Naive thymus-derived CD4-positive, alpha-beta T cell (primary cell): ENCODE data around the gene ATXN7L1. TPM values are rescaled to one million over a fixed set of nuclear protein-coding genes. Genes with fewer than 3 reads are reported as not detected.

Source experiments
- ATAC-seq: fragments of 150-1000 bp; cut with Tn5 transposase; 2 replicates; pipeline ENCODE4 v1.10.0; 2021; ENCODE audit warnings: mild to moderate bottlenecking, moderate library complexity
- CTCF ChIA-PET: fragments of 350-600 bp; sonication (Branson Sonifier 250); formaldehyde crosslinking; loops from one replicate; lab custom pipeline; 2021; ENCODE audit warnings: antibody characterized with exemption; lab: Charles Lee
- POLR2A ChIA-PET: fragments of 350-600 bp; sonication (Branson Sonifier 250); formaldehyde crosslinking; loops from one replicate; lab custom pipeline; 2021; ENCODE audit warnings: antibody characterized with exemption, inconsistent platforms; lab: Charles Lee
- DNase-seq, 9 donors: peaks; one replicate each; pipeline versions ENCODE4 v3.0.0 to v3.0.0-alpha.2; 2020 to 2022; ENCODE audit warnings: mixed read lengths in 1 of 9
- H3K27ac ChIP-seq: one replicate; pipeline ENCODE4 v1.7.0; 2013; ENCODE audit warnings: mild to moderate bottlenecking, low read depth, low read length, moderate library complexity
- H3K27me3 ChIP-seq, 2 donors: one replicate each; pipeline ENCODE4 v1.7.0; 2013; ENCODE audit warnings: low read length in 2 of 2, mild to moderate bottlenecking in 2 of 2, moderate library complexity in 2 of 2; ENCODE audit not compliant: control insufficient read depth in 2 of 2, insufficient read depth in 2 of 2
- H3K36me3 ChIP-seq, 3 experiments: 1 replicate in 2 of 3; 2 replicates in 1 of 3; pipeline ENCODE4 v1.7.0; 2013; ENCODE audit warnings: low read length in 3 of 3, mild to moderate bottlenecking in 3 of 3, moderate library complexity in 1 of 3; ENCODE audit not compliant: insufficient read depth in 3 of 3, control insufficient read depth in 2 of 3
- H3K4me1 ChIP-seq, 2 donors: one replicate each; pipeline ENCODE4 v1.7.0; 2013; ENCODE audit warnings: low read length in 2 of 2, mild to moderate bottlenecking in 2 of 2, moderate library complexity in 1 of 2; ENCODE audit not compliant: control insufficient read depth in 2 of 2, insufficient read depth in 2 of 2
- H3K4me3 ChIP-seq: 2 replicates; pipeline ENCODE4 v1.7.0; 2013; ENCODE audit warnings: mild to moderate bottlenecking, low read length
- H3K9me3 ChIP-seq, 3 experiments: 1 replicate in 2 of 3; 2 replicates in 1 of 3; pipeline ENCODE4 v1.7.0; 2013; ENCODE audit warnings: low read length in 3 of 3; ENCODE audit not compliant: control insufficient read depth in 2 of 3
- H3K27ac Mint-ChIP-seq, 9 donors: one replicate each; pipeline ENCODE4 v1.8.0; 2020 to 2022; ENCODE audit warnings: mixed read lengths in 9 of 9, mild to moderate bottlenecking in 8 of 9, moderate library complexity in 5 of 9, inconsistent platforms in 2 of 9
- H3K27me3 Mint-ChIP-seq, 5 donors: one replicate each; pipeline ENCODE4 v1.8.0; 2021 to 2022; ENCODE audit warnings: mixed read lengths in 5 of 5, mild to moderate bottlenecking in 1 of 5
- H3K36me3 Mint-ChIP-seq, 5 donors: one replicate each; pipeline ENCODE4 v1.8.0; 2020 to 2022; ENCODE audit warnings: mixed read lengths in 5 of 5, mild to moderate bottlenecking in 3 of 5, inconsistent platforms in 1 of 5
- H3K4me1 Mint-ChIP-seq, 7 donors: one replicate each; pipeline ENCODE4 v1.8.0; 2020 to 2022; ENCODE audit warnings: mixed read lengths in 7 of 7, mild to moderate bottlenecking in 3 of 7, inconsistent platforms in 1 of 7
- H3K4me3 Mint-ChIP-seq, 10 donors: one replicate each; pipeline ENCODE4 v1.8.0; 2020 to 2022; ENCODE audit warnings: mild to moderate bottlenecking in 10 of 10, mixed read lengths in 10 of 10, moderate library complexity in 6 of 10, inconsistent platforms in 2 of 10
- H3K9me3 Mint-ChIP-seq, 11 donors: one replicate each; pipeline ENCODE4 v1.8.0; 2020 to 2022; ENCODE audit warnings: mixed read lengths in 11 of 11, mild to moderate bottlenecking in 4 of 11, inconsistent platforms in 1 of 11, moderate library complexity in 1 of 11
- intact Hi-C, 2 donors: fragments of 100-400 bp; cut with micrococcal nuclease; formaldehyde crosslinking; loops; one replicate each; pipeline ENCODE4 v1.15.1; 2023
- polyA plus RNA-seq, 2 donors: library from polyadenylated mRNA; unstranded; fragments of 300-500 nt; fragmentation: Illumina TruSeq; gene quantifications; one replicate each; pipeline ENCODE4 v1.2.3, GENCODE V29; 2021
- total RNA-seq, 6 experiments: library from RNA in 5 of 6; stranded (reverse) in 5 of 6; gene quantifications; 1 replicate in 5 of 6; 2 replicates in 1 of 6; pipeline ENCODE4 v1.2.3 and lab custom pipeline; 2021 to 2026

ATXN7L1 gene
- total and polyA plus RNA-seq, 7 experiments from 2014 or later, result 18.5 to 52.4 (median 39.5) TPM

GRCh38 chr7:105691082-105691679 is 185.2 kb downstream of the ATXN7L1 start:
- Mint-ChIP-seq H3K27ac (peak overlapping the region; percentile 95 to 100 (median 99)), H3K27me3 (no peaks in the 10 kb centered on the region), H3K4me3 (peak overlapping the region; percentile 84 to 98 (median 92)), H3K9me3 (peaks cover 0 to 15% (median 0%) of the 10 kb centered on the region in 11 donors), H3K36me3 (peaks cover 1 to 29% (median 15%) of the 10 kb centered on the region in 5 donors), H3K4me1 (peaks cover 33 to 79% (median 71%) of the 10 kb centered on the region in 7 donors)
- Histone ChIP-seq H3K9me3 (no peaks in the 10 kb centered on the region), H3K36me3 (peaks cover 0 to 4% (median 0%) of the 10 kb centered on the region in 3 experiments), H3K27me3 (no peaks in the 10 kb centered on the region), H3K4me1 (peaks cover 19 to 21% of the 10 kb centered on the region in 2 donors), H3K27ac (peak overlapping the region; percentile 83), H3K4me3 (peak overlapping the region; percentile 94)
- DNase-seq, result peak; percentile 12 to 77 (median 68)
- intact Hi-C loops, result loop anchor here (1.0 to 5.0 kb wide), 13 partner anchors 13 to 1478 kb away; partner anchors contain the start of genes SYPL1 (in 2 of the 2), ATXN7L1 (in 1 of the 2), HBP1 (in 1 of the 2) and NAMPT (in 1 of the 2)
- POLR2A ChIA-PET, result interaction anchor here (0.6 to 4.8 kb wide), 30 partner anchors 9 to 1477 kb away, joined by 3 to 60 read pairs (median 4); partner anchors contain the start of genes ATXN7L1, HBP1, KMT2E and SYPL1
- CTCF ChIA-PET, result interaction anchor here (0.9 to 1.9 kb wide), 3 partner anchors 34 to 346 kb away, joined by 3 to 6 read pairs (median 6); no protein-coding TSS in a partner anchor
- peak; percentile 62 for ATAC-seq

- ATAC-seq, result no peak
- Mint-ChIP-seq H3K9me3 (peaks cover 0 to 10% (median 0%) of the 10 kb centered on the region in 11 donors), H3K27me3 (no peaks in the 10 kb centered on the region), H3K36me3 (peaks cover 0 to 26% (median 10%) of the 10 kb centered on the region in 5 donors), H3K4me3 (peak overlapping the region; percentile 84 to 98 (median 92)), H3K27ac (peak overlapping the region; percentile 95 to 100 (median 99)), H3K4me1 (peaks cover 37 to 76% (median 74%) of the 10 kb centered on the region in 7 donors)
- peak overlapping the region; percentile 83 for H3K27ac ChIP-seq
- no peaks in the 10 kb centered on the region for H3K9me3 ChIP-seq
- ChIA-PET POLR2A (interaction anchor here (0.6 to 4.8 kb wide), 12 partner anchors 8 to 381 kb away, joined by 3 to 60 read pairs (median 4); no protein-coding TSS in a partner anchor), CTCF (interaction anchor here (0.7 to 1.9 kb wide), 3 partner anchors 33 to 354 kb away, joined by 3 to 6 read pairs (median 4); no protein-coding TSS in a partner anchor)
- intact Hi-C loops, result loop anchor here (2.0 to 5.0 kb wide), 7 partner anchors 72 to 1478 kb away; partner anchors contain the start of genes SYPL1 (in 2 of the 2), HBP1 (in 1 of the 2), NAMPT (in 1 of the 2) and RINT1 (in 1 of the 2)
- DNase-seq, result no peak
- H3K36me3 ChIP-seq, result peaks cover 0 to 7% (median 0%) of the 10 kb centered on the region in 3 experiments
- peaks cover 19 to 22% of the 10 kb centered on the region in 2 donors for H3K4me1 ChIP-seq
- H3K4me3 ChIP-seq, result peak overlapping the region; percentile 94
- no peaks in the 10 kb centered on the region for H3K27me3 ChIP-seq
Observed at GRCh38 chr7:105690325-105690945, 186.0 kb downstream of the ATXN7L1 start.

GRCh38 chr7:105689067-105689819 is 187.2 kb downstream of the ATXN7L1 start:
- Mint-ChIP-seq H3K9me3 (peaks cover 0 to 10% (median 0%) of the 10 kb centered on the region in 11 donors), H3K36me3 (peaks cover 2 to 36% (median 17%) of the 10 kb centered on the region in 5 donors), H3K4me3 (peak overlapping the region in 7 of 10 donors; percentile 8 to 91 (median 63)), H3K27me3 (no peaks in the 10 kb centered on the region), H3K4me1 (peaks cover 37 to 81% (median 79%) of the 10 kb centered on the region in 7 donors), H3K27ac (peak overlapping the region; percentile 50 to 100 (median 99))
- no peaks in the 10 kb centered on the region for H3K9me3 ChIP-seq
- no peak for ATAC-seq
- intact Hi-C loops, result no loop called here
- CTCF ChIA-PET, result interaction anchor here (0.6 to 1.8 kb wide), 5 partner anchors 32 to 436 kb away, joined by 3 to 7 read pairs (median 3); no protein-coding TSS in a partner anchor
- DNase-seq, result no peak
- no peaks in the 10 kb centered on the region for H3K27me3 ChIP-seq
- no peak overlapping the region for H3K4me3 ChIP-seq
- POLR2A ChIA-PET, result interaction anchor here (1.0 to 4.8 kb wide), 4 partner anchors 11 to 676 kb away, joined by 3 to 60 read pairs (median 7); partner anchors contain the start of gene SYPL1
- no peak overlapping the region for H3K27ac ChIP-seq
- H3K36me3 ChIP-seq, result peaks cover 0 to 11% (median 0%) of the 10 kb centered on the region in 3 experiments
- peaks cover 19 to 26% of the 10 kb centered on the region in 2 donors for H3K4me1 ChIP-seq

- H3K4me1 Mint-ChIP-seq, result peaks cover 34 to 85% (median 81%) of the 10 kb centered on the region in 7 donors
- intact Hi-C loops, result loop anchor here in 1 of 2 donors (1.0 kb wide), 1 partner anchor 354 kb away; no protein-coding TSS in a partner anchor
- DNase-seq, result no peak
- H3K4me3 Mint-ChIP-seq, result peak overlapping the region in 4 of 10 donors; percentile 8 to 85 (median 28)
- Histone ChIP-seq H3K27me3 (no peaks in the 10 kb centered on the region), H3K27ac (no peak overlapping the region), H3K9me3 (no peaks in the 10 kb centered on the region), H3K4me1 (peaks cover 19 to 25% of the 10 kb centered on the region in 2 donors), H3K4me3 (no peak overlapping the region), H3K36me3 (peaks cover 0 to 11% (median 0%) of the 10 kb centered on the region in 3 experiments)
- H3K27ac Mint-ChIP-seq, result peak overlapping the region in 8 of 9 donors; percentile 44 to 100 (median 99)
- peaks cover 1 to 39% (median 23%) of the 10 kb centered on the region in 5 donors for H3K36me3 Mint-ChIP-seq
- no peak for ATAC-seq
- ChIA-PET CTCF (interaction anchor here (0.7 to 1.8 kb wide), 4 partner anchors 31 to 437 kb away, joined by 3 to 7 read pairs (median 3); no protein-coding TSS in a partner anchor), POLR2A (interaction anchor here (1.0 to 4.8 kb wide), 4 partner anchors 10 to 675 kb away, joined by 3 to 60 read pairs (median 7); partner anchors contain the start of gene SYPL1)
- peaks cover 0 to 10% (median 0%) of the 10 kb centered on the region in 11 donors for H3K9me3 Mint-ChIP-seq
- H3K27me3 Mint-ChIP-seq, result no peaks in the 10 kb centered on the region
Observed at GRCh38 chr7:105688617-105689016, 187.8 kb downstream of the ATXN7L1 start.

GRCh38 chr7:105685161-105685560 is 191.2 kb downstream of the ATXN7L1 start:
- peak overlapping the region in 2 of 9 donors; percentile 41 to 53 for H3K27ac Mint-ChIP-seq
- peak overlapping the region in 1 of 10 donors; percentile 4 for H3K4me3 Mint-ChIP-seq
- peaks cover 1 to 53% (median 30%) of the 10 kb centered on the region in 5 donors for H3K36me3 Mint-ChIP-seq
- DNase-seq, result no peak
- no peak for ATAC-seq
- peaks cover 0 to 3% (median 0%) of the 10 kb centered on the region in 11 donors for H3K9me3 Mint-ChIP-seq
- no peaks in the 10 kb centered on the region for H3K27me3 Mint-ChIP-seq
- H3K4me1 Mint-ChIP-seq, result peaks cover 2 to 77% (median 75%) of the 10 kb centered on the region in 7 donors
- Histone ChIP-seq H3K4me3 (no peak overlapping the region), H3K4me1 (peaks cover 0 to 9% of the 10 kb centered on the region in 2 donors), H3K36me3 (peaks cover 0 to 11% (median 0%) of the 10 kb centered on the region in 3 experiments), H3K9me3 (no peaks in the 10 kb centered on the region), H3K27me3 (no peaks in the 10 kb centered on the region), H3K27ac (no peak overlapping the region)
- CTCF ChIA-PET, result no interaction called here
- intact Hi-C loops, result no loop called here
- POLR2A ChIA-PET, result no interaction called here
